ENCODE data around the gene DPYD.

DNA sequence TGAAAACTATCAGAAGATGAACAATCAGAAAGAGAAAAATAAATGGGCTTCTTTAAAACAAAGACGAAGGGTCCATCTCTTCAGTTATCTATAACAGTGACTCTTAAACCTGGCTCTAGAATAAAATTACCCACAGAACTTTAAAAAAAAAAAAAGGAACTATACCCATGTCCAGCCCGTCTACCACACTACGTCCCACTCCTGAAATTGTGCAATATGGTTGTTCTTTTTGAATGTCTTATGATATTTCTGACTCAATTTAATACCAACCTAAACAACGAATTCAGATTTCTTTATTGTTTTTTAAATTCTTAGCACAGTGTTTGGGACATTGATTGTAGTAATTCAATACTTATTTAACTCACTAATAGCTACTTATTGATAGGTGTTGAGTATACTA, 246.3 kb downstream of the DPYD start:
- no peak for TF ChIP-seq POLR2A (IDR thresholded peaks at IDR 0.05)
- no peak for TF ChIP-seq CTCF (IDR thresholded peaks at IDR 0.05)
- TF ChIP-seq EP300 (IDR thresholded peaks at IDR 0.05): no peak

Data from ovary (tissue), 3 donors.